ENCODE measurements around the gene C1QTNF12.

- no peak for TF ChIP-seq CTCF (IDR thresholded peaks at IDR 0.05; ENCODE audit: poor library complexity)
- TF ChIP-seq EZH2 (IDR thresholded peaks at IDR 0.05; ENCODE audit: borderline replicate concordance) = no peak
- TF ChIP-seq EZH2phosphoT487 (IDR thresholded peaks at IDR 0.05; ENCODE audit: low read depth, severe bottlenecking, unreplicated experiment) = no peak
These were observed 37.3 kb upstream of the C1QTNF12 start for GRCh38 chr1:1283821-1284220.
